Smooth muscle cell (in vitro differentiated cells): ENCODE measurements around the gene TNFRSF1B. TPM values are rescaled to one million over a fixed set of nuclear protein-coding genes. Genes with fewer than 3 reads are reported as not detected.
A peak's percentile ranks its signal among the peaks of the same experiment; 100 is the strongest.

ENCODE experiments used
- DNase-seq: peaks from one replicate; lab custom pipeline; 2025; ENCODE audit not compliant: unreplicated experiment; lab: John Stamatoyannopoulos, UW
- H2AFZ ChIP-seq: fragments of 200-600 bp; sonication (generic); 2 replicates; pipeline ENCODE4 v1.6.0; 2016; ENCODE audit warnings: antibody characterized with exemption, low read depth, mild to moderate bottlenecking
- H3F3A ChIP-seq: fragments of 200-600 bp; sonication (generic); 2 replicates; pipeline ENCODE4 v1.6.0; 2017; ENCODE audit warnings: antibody characterized with exemption, low read depth
- H3K27ac ChIP-seq: fragments of 200-600 bp; sonication (generic); 2 replicates; pipeline ENCODE4 v1.5.1; 2016; ENCODE audit warnings: low read depth, mild to moderate bottlenecking
- H3K27me3 ChIP-seq: fragments of 200-600 bp; sonication (generic); 2 replicates; pipeline ENCODE4 v1.6.1; 2016; ENCODE audit warnings: low read depth, mild to moderate bottlenecking
- H3K36me3 ChIP-seq: fragments of 200-600 bp; sonication (generic); 2 replicates; pipeline ENCODE4 v1.5.1; 2016; ENCODE audit warnings: low read depth
- H3K4me1 ChIP-seq: fragments of 200-600 bp; sonication (generic); 2 replicates; pipeline ENCODE4 v1.5.1; 2016; ENCODE audit warnings: low read depth
- H3K4me2 ChIP-seq: fragments of 200-600 bp; sonication (generic); 2 replicates; pipeline ENCODE4 v1.6.0; 2016; ENCODE audit warnings: mild to moderate bottlenecking
- H3K4me3 ChIP-seq: fragments of 200-600 bp; sonication (generic); 2 replicates; pipeline ENCODE4 v1.5.1; 2016; ENCODE audit warnings: mild to moderate bottlenecking
- H3K79me2 ChIP-seq: fragments of 200-600 bp; sonication (generic); 2 replicates; pipeline ENCODE4 v1.6.0; 2016; ENCODE audit warnings: low read depth, mild to moderate bottlenecking
- H3K9ac ChIP-seq: fragments of 200-600 bp; sonication (generic); 2 replicates; pipeline ENCODE4 v1.6.0; 2016; ENCODE audit warnings: low read depth
- H3K9me3 ChIP-seq: fragments of 200-600 bp; sonication (generic); replicated peaks from 2 replicates; pipeline ENCODE4 v1.5.1; 2016; ENCODE audit warnings: low read depth
- H4K20me1 ChIP-seq: fragments of 200-600 bp; sonication (generic); 2 replicates; pipeline ENCODE4 v1.6.0; 2016; ENCODE audit warnings: low read depth
- CTCF ChIP-seq: fragments of 200-600 bp; sonication (generic); IDR thresholded peaks from 2 replicates; pipeline ENCODE4 v1.5.1; 2017; ENCODE audit warnings: borderline replicate concordance, mild to moderate bottlenecking, antibody characterized with exemption; ENCODE audit not compliant: insufficient read depth, poor library complexity, severe bottlenecking
- whole genome bisulfite sequencing: methylation state at CpG from one replicate; pipeline ENCODE4 v1.1.7; 2016; ENCODE audit warnings: low lambda C conversion rate; 5-methylcytosine and 5-hydroxymethylcytosine counted together
- polyA plus RNA-seq: library from polyadenylated mRNA; unstranded; fragments of >200 nt; fragmentation: Nextera tagmentation; extraction: Ambion mirVana; gene quantifications from 2 replicates; pipeline ENCODE4 v1.2.1, GENCODE V29; 2016
- total RNA-seq: library from RNA; depleted of rRNA; stranded (reverse); fragments of >200 nt; gene quantifications from 2 replicates; pipeline ENCODE4 v1.2.3, GENCODE V29; 2014

Gene TNFRSF1B
- total and polyA plus RNA-seq, 2 experiments from 2014 or later = 9.0 to 20.3 TPM

GRCh38 chr1:12163210-12163609 is 3.6 kb upstream of the TNFRSF1B start:
- Histone ChIP-seq H3K27me3 (no peaks in the 10 kb centered on the region), H3K9me3 (no peaks in the 10 kb centered on the region), H3K4me2 (no peak overlapping the region), H3F3A (no peaks in the 10 kb centered on the region), H3K36me3 (no peaks in the 10 kb centered on the region), H3K79me2 (no peaks in the 10 kb centered on the region), H3K4me1 (peaks cover 15% of the 10 kb centered on the region), H3K9ac (no peak overlapping the region), H2AFZ (no peak overlapping the region), H3K27ac (no peak overlapping the region), H4K20me1 (no peaks in the 10 kb centered on the region), H3K4me3 (no peak overlapping the region)
- TF ChIP-seq CTCF = no peak
- 77% methylated on average over 9 of the region's 9 CpGs for WGBS
- no peak for DNase-seq

- no peak overlapping the region for H3K4me2 ChIP-seq
- no peak for TF ChIP-seq CTCF
- no peaks in the 10 kb centered on the region for H3K9me3 ChIP-seq
- no peaks in the 10 kb centered on the region for H3K36me3 ChIP-seq
- H3K4me1 ChIP-seq = peaks cover 9% of the 10 kb centered on the region
- H3K79me2 ChIP-seq = no peaks in the 10 kb centered on the region
- DNase-seq = no peak
- H3K27me3 ChIP-seq = no peaks in the 10 kb centered on the region
- 94% methylated on average over 5 of the region's 5 CpGs for WGBS
- no peak overlapping the region for H3K4me3 ChIP-seq
- no peak overlapping the region for H2AFZ ChIP-seq
- no peaks in the 10 kb centered on the region for H4K20me1 ChIP-seq
- no peak overlapping the region for H3K9ac ChIP-seq
- H3F3A ChIP-seq = no peaks in the 10 kb centered on the region
- H3K27ac ChIP-seq = no peak overlapping the region
These were observed 2.6 kb upstream of the TNFRSF1B start for GRCh38 chr1:12164210-12164609.

- Histone ChIP-seq H3K9ac (no peak overlapping the region), H3K79me2 (no peaks in the 10 kb centered on the region), H3K4me2 (no peak overlapping the region), H3K27me3 (no peaks in the 10 kb centered on the region), H3F3A (no peaks in the 10 kb centered on the region), H3K9me3 (no peaks in the 10 kb centered on the region), H4K20me1 (no peaks in the 10 kb centered on the region), H3K27ac (no peak overlapping the region), H3K36me3 (no peaks in the 10 kb centered on the region), H2AFZ (no peak overlapping the region), H3K4me3 (no peak overlapping the region), H3K4me1 (peaks cover 9% of the 10 kb centered on the region)
- TF ChIP-seq CTCF = no peak
- DNase-seq = no peak
- WGBS = 90% methylated on average over 4 of the region's 4 CpGs
These were observed 1.4 kb upstream of the TNFRSF1B start for GRCh38 chr1:12165342-12165741.

- Histone ChIP-seq H3K36me3 (no peaks in the 10 kb centered on the region), H3K4me2 (peak overlapping the region; percentile 89), H3K4me1 (peaks cover 9% of the 10 kb centered on the region), H3F3A (no peaks in the 10 kb centered on the region), H2AFZ (no peak overlapping the region), H3K79me2 (peaks cover 9% of the 10 kb centered on the region), H4K20me1 (no peaks in the 10 kb centered on the region), H3K27me3 (no peaks in the 10 kb centered on the region), H3K9me3 (no peaks in the 10 kb centered on the region), H3K4me3 (peak overlapping the region; percentile 64), H3K27ac (no peak overlapping the region), H3K9ac (peak overlapping the region; percentile 17)
- DNase-seq = no peak
- no peak for TF ChIP-seq CTCF
- WGBS = 71% methylated on average over 29 of the region's 33 CpGs
These were observed 970 bp downstream of the TNFRSF1B start for GRCh38 chr1:12167493-12168429.
